ENCODE data around the gene THEM5.

DNA sequence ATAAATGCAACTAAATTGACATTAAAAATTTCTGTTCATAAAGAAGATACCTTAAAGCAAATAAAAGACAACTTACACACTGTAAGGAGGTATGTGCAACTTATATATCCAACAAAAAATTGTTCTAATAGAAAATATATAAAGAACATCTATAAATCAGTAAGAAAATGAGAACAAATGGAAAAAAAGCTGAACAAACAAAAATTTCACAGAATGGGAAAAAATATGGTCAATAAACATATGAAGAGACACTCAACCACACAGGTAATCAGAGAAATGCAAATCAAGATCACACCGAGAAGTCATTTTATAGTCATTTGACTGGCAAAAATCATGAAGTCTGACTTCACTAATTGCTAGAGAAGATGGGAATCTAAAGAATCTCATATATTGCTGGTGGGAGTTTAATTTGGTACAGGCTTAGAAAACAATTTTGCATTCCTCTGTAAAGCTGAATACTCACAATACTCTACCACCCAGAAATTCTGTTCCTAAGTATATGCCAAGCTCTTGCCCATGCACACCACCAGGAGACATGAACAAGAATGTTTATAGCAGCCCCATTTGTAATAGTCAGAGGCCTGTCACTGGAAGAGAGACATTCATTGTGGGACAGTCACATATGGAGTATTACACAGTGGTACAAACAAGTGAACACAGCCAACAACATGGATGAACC lies 22.0 kb upstream of the THEM5 start:
- TF ChIP-seq, protein P1, sequence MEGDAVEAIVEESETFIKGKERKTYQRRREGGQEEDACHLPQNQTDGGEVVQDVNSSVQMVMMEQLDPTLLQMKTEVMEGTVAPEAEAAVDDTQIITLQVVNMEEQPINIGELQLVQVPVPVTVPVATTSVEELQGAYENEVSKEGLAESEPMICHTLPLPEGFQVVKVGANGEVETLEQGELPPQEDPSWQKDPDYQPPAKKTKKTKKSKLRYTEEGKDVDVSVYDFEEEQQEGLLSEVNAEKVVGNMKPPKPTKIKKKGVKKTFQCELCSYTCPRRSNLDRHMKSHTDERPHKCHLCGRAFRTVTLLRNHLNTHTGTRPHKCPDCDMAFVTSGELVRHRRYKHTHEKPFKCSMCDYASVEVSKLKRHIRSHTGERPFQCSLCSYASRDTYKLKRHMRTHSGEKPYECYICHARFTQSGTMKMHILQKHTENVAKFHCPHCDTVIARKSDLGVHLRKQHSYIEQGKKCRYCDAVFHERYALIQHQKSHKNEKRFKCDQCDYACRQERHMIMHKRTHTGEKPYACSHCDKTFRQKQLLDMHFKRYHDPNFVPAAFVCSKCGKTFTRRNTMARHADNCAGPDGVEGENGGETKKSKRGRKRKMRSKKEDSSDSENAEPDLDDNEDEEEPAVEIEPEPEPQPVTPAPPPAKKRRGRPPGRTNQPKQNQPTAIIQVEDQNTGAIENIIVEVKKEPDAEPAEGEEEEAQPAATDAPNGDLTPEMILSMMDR (conservative IDR thresholded peaks at IDR 0.05), result no peak
- TF ChIP-seq EZH2 (IDR thresholded peaks at IDR 0.05; ENCODE audit: low read depth), result no peak

Measured in PC-9 (cell line).